Measurements from ENCODE around the gene SLC24A3.

GRCh38 chr20:19244291-19244690 is 31.8 kb downstream of the SLC24A3 start:
- TF ChIP-seq POLR2AphosphoS5 (IDR thresholded peaks at IDR 0.05; ENCODE audit: borderline replicate concordance, low read depth, low read length) (no peak), FOXP2 (optimal IDR thresholded peaks at IDR 0.05; ENCODE audit: control extremely low read depth, extremely low read length, insufficient read depth) (no peak)
